Medulla oblongata (tissue), 1 donor: Measurements from ENCODE around the gene PWP1.

Experiments
- DNase-seq: peaks from one replicate; pipeline ENCODE4 v3.0.0-alpha.2; 2015; ENCODE audit errors: extremely low spot score

PWP1 gene

DNA sequence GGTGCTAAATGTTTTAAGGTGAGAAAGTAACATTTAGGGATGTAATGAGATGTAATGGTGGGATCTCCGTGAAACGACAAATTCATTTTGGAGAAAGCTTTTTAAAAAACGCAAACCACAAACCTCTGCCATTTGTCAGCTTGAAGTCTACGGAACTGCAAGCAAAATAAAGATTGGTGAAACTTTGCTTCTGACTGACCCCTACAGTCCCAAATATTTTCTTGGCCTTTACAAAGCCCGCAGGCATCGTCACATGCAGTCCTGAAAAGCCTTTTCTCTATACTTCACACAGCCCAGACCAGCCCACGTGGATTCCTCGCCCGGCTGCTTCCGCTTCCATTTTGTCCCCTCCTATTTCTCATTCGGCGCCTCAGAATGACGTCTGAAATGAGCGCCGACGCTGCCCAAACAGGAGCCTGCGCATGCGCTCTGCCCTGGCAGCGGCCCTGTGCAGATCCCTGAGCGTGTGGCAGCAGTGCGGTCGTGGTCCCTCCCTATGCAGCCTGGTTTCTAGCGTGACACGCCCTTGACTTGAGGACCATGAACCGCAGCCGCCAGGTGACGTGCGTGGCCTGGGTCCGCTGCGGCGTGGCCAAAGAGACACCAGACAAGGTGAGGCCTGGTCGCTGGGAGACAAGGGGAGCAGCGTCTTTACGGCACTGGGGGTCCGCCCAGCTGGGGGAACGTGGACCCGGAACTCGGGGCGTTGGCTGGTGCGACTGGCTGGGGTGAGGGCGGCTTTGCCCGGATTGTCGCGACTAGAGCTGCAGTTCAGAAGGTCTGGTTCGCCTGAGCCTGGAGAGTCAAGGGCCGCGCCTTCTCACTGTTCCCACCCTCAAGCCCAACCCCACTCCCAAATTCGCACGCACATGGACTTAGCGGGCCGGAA, at the start of gene PWP1:
Gene PWP1, plus strand, starts transcription at position 440 of the 889 bp plus-strand sequence. Its CDS starts 101 bp downstream, at position 541.
- peak; percentile 96 for DNase-seq

- DNase-seq, result no peak
Measured at GRCh38 chr12:107641154-107641553, 44.4 kb upstream of the PWP1 start.

DNA sequence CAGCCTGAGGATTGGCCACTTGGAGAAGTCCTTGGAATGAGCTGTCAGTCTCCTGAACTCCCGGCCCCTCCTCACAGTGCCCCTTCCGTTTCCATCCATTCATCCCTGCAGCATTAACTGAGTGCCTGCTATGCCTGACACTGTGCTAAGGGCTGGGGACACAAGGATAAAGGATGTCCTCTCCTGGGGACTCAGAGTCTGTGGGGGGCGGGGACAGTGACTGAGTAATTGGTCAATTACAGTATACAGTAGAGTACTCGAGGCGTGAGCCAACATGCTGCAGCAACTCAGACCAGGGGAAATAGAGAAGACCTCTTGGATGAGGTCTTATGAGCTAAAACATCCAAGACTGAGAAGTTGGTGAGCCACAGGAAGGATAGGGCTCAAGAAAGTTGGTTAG, 43.4 kb upstream of the PWP1 start:
- DNase-seq, result no peak

- DNase-seq, result no peak
Measured at GRCh38 chr12:107645630-107646333, 39.8 kb upstream of the PWP1 start.

DNA sequence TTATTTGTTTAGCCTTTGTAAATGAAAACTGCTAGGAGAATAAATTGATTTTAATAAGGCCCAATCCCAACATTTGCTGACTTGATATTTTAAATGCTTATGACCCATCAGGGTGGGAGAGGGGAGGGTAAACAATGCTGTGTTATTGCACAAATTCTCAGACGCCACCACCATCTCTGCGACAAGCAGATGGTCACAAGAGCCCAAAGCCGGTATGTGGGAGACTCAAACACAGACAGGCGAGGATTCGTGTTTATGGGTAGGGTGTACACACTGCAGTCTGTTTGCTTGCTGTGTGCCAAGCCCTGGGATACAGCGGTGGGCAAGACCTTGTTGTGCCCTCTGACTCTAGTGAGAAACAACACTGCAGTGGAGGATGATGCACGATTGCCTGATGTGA, 39.2 kb upstream of the PWP1 start:
- no peak for DNase-seq

DNA sequence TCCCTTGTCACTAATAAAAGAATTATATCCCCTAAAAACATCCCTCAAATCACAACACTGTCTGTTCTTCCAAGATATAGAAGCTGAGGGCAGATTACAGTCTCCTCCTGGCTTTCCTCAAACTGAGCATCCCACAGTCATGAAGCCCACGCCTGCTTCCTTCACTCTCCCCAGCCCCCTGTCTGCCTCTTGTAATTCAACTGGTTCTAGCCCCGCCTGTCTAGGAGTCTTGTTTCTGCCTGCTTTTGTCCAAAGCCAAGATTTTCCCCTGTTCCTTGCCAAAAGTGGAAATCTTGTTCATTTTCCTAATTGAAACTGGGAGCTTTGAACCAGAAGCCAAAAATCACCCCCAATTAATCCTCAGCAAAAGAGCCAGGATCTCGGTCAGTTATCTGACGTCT, 35.9 kb upstream of the PWP1 start:
- DNase-seq, result peak; percentile 14

- DNase-seq, result no peak
Measured at GRCh38 chr12:107650977-107651376, 34.6 kb upstream of the PWP1 start.

GRCh38 chr12:107651571-107652449, 33.8 kb upstream of the PWP1 start:
- DNase-seq, result peak; percentile 40

- DNase-seq, result no peak
Measured at GRCh38 chr12:107653519-107653918, 32.1 kb upstream of the PWP1 start.

DNA sequence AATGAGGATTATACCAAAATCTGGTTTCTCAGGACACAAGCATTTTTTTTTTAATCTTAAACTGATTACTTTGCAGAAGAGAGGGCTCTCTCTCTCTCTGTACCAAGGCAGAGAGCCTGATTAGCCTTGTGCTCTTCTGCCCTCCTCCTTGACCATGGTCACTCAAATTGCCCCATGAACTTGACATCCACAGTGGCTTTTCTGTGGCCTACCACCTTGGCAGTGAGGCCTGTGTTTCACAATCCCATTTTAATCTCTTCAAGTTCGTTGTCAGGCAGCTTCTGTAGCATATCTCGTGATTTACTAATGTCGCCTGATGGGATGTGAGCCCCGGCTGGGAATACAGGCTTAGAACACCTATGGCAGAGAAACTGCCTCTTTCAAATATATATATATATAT, 30.7 kb upstream of the PWP1 start:
- no peak for DNase-seq

GRCh38 chr12:107655281-107656065, 30.1 kb upstream of the PWP1 start:
- no peak for DNase-seq

DNA sequence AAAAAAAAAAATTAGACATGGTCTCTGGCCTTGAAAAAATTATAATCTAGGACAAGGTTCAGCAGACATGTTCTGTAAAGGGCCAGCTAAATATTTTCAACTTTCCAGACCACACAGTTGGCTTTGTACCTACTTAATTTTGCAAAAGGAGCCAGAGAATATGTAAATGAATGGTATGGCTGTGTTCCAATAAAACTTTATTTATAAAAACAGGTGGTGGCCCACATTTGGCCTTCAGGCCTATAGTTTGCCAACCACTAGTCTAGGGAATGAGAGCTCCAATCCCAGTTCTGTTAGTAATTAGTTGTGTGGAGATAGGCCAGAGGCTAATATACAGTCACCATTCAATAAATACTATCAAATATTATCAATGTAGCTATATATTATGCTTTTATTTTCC, 29.3 kb upstream of the PWP1 start:
- no peak for DNase-seq

DNA sequence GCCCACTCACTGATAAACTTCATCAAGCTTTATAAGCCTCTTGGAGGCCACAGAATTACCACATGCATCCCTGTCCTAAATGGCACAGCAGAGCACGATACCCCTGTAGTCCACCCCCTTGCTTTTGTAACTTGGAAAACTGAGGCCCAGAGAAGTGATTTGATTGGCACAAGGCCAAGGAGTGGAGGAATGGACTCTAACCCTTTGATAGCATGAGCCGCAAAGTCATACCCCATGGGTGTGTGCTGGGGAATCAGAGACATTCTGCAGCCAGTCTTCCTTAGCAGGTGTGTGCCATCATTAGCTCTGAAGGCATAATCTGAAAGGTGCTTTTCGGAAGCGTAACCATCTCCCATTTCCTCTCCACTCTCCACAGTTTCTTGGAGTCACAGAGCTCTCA, 28.5 kb upstream of the PWP1 start:
- DNase-seq, result no peak

DNA sequence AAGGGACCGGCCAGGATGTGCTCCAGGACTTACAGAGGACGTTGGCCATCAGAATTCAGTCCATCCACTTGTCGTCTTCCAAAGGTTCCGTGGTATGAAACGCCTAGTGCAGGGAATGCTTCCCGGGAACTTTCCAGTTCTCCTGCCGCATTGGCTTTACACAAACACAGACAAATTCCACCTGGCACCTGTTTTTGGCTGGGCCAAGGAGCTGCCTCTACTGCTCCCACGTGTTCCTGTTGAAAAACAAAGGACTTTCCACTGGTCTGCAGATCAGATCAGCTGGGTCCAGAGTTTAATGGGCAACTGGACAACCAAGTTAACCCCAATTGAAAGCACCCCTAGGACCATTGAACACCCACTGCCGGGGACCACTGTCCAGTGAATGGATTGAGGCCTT, 28.0 kb upstream of the PWP1 start:
- no peak for DNase-seq

- no peak for DNase-seq
Measured at GRCh38 chr12:107660235-107660634, 25.4 kb upstream of the PWP1 start.

DNA sequence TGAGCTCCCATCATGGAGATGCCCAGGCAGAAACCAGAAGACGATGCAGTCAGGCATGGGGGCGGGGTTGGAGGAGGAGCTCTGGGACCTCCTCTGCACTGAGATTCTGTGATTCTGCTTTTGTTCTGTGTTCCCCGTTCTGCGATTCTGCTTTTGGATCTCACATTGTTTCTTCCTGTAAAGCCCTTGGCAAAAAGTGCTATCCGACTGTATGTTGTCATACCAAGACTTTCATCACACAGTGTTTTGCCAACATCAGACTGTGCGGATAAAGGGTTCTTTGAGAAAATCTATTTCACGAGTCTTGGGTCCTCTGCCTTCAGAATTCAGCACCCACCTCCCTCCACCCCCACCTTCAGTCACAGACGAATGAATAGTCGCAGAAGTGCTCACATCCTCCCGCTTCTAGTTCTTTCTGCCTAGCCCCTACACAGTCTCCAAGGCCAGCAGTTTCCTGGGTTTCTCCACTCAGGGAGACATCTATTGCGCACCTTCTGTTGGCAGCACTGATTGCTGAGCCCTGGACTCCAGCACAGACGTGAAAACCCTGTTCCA, 24.7 kb upstream of the PWP1 start:
- DNase-seq, result no peak

- DNase-seq, result no peak
Measured at GRCh38 chr12:107661830-107662229, 23.8 kb upstream of the PWP1 start.

DNA sequence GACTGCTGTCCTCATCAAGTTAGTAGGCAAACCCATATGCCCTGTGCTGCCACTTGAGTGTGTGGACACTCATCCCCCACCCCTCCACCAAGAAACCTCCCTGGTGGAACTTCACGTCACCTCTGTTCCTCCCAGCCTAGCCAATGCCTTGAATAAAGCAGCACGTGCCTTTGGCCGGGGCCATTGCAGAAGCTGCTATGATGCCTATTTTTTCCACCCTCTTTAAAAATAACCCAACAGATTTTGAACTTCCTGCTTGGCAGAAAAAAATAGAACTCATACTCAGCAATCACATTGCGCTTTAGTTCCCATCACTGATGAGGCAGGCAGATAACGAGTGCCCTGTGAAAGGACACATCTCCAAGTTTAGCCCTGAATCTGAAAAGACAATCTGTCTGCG, 23.1 kb upstream of the PWP1 start:
- DNase-seq, result peak; percentile 18

DNA sequence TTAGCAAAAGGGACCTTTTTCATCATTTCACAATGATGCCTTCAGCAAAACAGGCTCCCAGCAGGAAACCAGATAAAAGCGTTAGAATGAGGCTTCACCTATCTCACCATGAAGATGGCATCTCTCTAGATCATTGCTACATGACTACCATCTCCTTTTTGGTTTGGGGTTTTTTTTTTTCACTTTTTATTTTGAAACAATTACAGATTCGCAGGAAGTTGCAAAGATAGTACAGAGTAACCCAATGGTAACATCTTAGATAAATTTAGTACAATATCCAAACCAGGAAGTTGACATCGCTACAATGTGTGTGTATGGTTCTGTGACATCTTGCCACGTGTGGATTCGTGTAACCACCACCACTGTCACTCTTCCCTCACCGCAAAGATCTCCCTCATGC, 22.3 kb upstream of the PWP1 start:
- DNase-seq, result no peak

DNA sequence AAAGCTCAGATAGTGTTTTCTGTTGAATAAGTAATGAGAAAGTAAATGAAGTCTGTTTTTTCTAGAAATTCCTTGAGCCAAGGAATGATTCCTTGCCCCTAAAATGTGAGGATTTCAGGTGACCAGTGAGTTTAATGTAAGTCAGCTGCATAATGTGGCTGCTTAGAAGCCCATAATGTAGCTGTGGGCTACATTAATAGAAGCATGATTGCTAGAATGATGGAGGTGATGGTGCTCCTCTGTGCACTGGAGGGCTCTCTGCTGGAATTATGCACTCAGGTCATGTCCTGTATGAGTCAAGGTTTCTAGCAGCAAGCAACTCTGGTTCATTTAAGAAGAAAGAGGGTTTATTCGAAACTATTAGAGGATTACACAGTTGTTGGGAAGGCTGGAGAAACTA, 19.6 kb upstream of the PWP1 start:
- DNase-seq, result no peak

DNA sequence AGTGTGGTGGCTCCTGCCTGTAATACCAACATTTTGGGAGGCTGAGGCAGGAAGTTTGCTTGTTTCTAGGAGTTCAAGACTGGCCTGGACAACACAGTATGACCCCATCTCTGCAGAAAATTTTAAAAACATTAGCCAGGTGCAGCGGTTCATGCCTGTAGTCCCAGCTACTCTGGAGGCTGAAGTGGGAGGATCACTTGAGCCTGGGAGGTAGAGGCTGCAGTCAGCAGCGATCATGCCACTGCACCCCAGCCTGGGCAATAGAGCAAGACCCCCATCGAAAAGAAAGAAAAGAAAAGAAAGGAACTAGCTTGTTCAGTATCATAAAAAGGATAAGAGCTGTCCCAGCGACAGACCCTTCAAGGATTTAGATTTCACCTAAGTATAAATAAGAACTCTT, 18.1 kb upstream of the PWP1 start:
- no peak for DNase-seq
